Measurements from ENCODE around the gene NUTF2. TPM values are rescaled to one million over a fixed set of nuclear protein-coding genes. Genes with fewer than 3 reads are reported as not detected.

Gene NUTF2
- polyA plus RNA-seq, 3 donors, result 64.2 to 104 (median 90.3) TPM

DNA sequence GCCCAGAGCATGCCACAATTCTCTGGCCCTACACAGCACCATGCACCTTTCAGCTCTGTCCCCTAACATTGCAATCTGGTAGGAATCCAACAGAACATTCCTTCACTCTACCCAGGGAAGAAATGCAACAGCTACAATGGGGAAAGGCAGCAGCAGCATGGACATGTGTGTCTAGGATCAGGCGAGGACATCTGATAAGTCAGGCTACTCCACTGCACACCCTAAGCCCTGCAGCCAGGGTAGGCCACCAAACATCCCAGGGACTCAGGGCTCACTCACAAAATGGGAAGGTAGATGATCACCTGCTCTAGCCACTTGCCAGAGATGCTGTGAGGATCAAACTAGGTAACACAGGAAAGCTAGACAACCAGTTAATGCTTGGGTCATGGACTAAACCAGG is 45.5 kb upstream of the NUTF2 start:
- Histone ChIP-seq H3K4me1 (ENCODE audit: control insufficient read depth in 1 of 2, insufficient read depth in 2 of 2, low read length in 2 of 2) (peaks cover 20 to 28% of the 10 kb centered on the region in 2 donors), H3K4me2 (replicated peaks; ENCODE audit: extremely low read depth, low read length, poor library complexity, severe bottlenecking) (no peak overlapping the region), H3K79me2 (ENCODE audit: insufficient read depth, low read length) (peaks cover 68% of the 10 kb centered on the region), H3K9me3 (replicated peaks in 1 of 2; ENCODE audit: control insufficient read depth in 1 of 2, insufficient read depth in 1 of 2, low read length in 2 of 2) (no peaks in the 10 kb centered on the region), H4K20me1 (ENCODE audit: insufficient read depth, low read length) (peaks cover 51% of the 10 kb centered on the region), H3K36me3 (replicated peaks in 1 of 2; ENCODE audit: control insufficient read depth in 1 of 2, insufficient read depth in 2 of 2, low read length in 2 of 2) (peaks cover 31 to 64% of the 10 kb centered on the region in 2 donors), H2AFZ (ENCODE audit: insufficient read depth, low read depth, low read length, poor library complexity, severe bottlenecking) (no peak overlapping the region), H3K27me3 (ENCODE audit: control insufficient read depth in 2 of 2, insufficient read depth in 2 of 2, low read length in 2 of 2) (no peaks in the 10 kb centered on the region), H3K4me3 (replicated peaks in 1 of 3; ENCODE audit: low read depth in 2 of 3, low read length in 3 of 3) (no peak overlapping the region), H3K27ac (ENCODE audit: low read depth in 1 of 2, low read length in 2 of 2) (peak overlapping the region in 1 of 2 donors; percentile 4), H3K9ac (ENCODE audit: insufficient read depth, low read length, poor library complexity, severe bottlenecking) (no peak overlapping the region)
- Mint-ChIP-seq H3K4me1 (peaks cover 38% of the 10 kb centered on the region), H3K27me3 (ENCODE audit: low read depth in 3 of 3) (no peaks in the 10 kb centered on the region), H3K36me3 (peaks cover 47 to 73% of the 10 kb centered on the region in 2 donors), H3K4me3 (no peak overlapping the region), H3K9me3 (peaks cover 0 to 1% (median 0%) of the 10 kb centered on the region in 7 donors), H3K27ac (no peak overlapping the region)
- no peak for DNase-seq
- WGBS (ENCODE audit: insufficient coverage), result no CpG with 5 or more reads among the region's 1 CpG
- intact Hi-C loops (cut with micrococcal nuclease), result loop anchor here in 1 of 2 donors (10.0 kb wide), 1 partner anchor 136 kb away; the partner anchor contains the start of genes ACD, C16orf86, ENKD1 and PARD6A
- TF ChIP-seq, protein P1, sequence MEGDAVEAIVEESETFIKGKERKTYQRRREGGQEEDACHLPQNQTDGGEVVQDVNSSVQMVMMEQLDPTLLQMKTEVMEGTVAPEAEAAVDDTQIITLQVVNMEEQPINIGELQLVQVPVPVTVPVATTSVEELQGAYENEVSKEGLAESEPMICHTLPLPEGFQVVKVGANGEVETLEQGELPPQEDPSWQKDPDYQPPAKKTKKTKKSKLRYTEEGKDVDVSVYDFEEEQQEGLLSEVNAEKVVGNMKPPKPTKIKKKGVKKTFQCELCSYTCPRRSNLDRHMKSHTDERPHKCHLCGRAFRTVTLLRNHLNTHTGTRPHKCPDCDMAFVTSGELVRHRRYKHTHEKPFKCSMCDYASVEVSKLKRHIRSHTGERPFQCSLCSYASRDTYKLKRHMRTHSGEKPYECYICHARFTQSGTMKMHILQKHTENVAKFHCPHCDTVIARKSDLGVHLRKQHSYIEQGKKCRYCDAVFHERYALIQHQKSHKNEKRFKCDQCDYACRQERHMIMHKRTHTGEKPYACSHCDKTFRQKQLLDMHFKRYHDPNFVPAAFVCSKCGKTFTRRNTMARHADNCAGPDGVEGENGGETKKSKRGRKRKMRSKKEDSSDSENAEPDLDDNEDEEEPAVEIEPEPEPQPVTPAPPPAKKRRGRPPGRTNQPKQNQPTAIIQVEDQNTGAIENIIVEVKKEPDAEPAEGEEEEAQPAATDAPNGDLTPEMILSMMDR (IDR thresholded peaks at IDR 0.05), result no peak

DNA sequence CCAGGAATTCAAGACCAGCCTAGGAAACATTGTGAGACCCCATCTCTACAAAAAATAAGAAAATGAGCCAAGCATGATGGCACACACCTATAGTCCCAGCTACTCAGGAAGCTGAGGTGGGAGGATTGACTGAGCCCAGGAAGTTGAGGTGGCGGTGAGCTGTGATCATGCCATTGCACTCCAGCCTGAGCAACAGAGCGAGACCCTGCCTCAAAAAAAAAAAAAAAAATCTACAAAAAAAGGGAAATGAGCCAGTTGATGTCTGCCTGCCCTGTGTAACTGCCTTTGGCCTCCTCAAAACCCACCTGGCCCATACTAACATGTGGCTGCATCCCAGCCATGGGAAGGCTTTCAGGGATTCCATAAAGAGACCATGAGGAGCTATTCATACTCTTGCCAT is 44.9 kb upstream of the NUTF2 start:
- Histone ChIP-seq H3K79me2 (ENCODE audit: insufficient read depth, low read length) (peaks cover 63% of the 10 kb centered on the region), H3K4me1 (ENCODE audit: control insufficient read depth in 1 of 2, insufficient read depth in 2 of 2, low read length in 2 of 2) (peaks cover 20 to 29% of the 10 kb centered on the region in 2 donors), H3K4me3 (replicated peaks in 1 of 3; ENCODE audit: low read depth in 2 of 3, low read length in 3 of 3) (no peak overlapping the region), H2AFZ (ENCODE audit: insufficient read depth, low read depth, low read length, poor library complexity, severe bottlenecking) (no peak overlapping the region), H3K9me3 (replicated peaks in 1 of 2; ENCODE audit: control insufficient read depth in 1 of 2, insufficient read depth in 1 of 2, low read length in 2 of 2) (no peaks in the 10 kb centered on the region), H3K9ac (ENCODE audit: insufficient read depth, low read length, poor library complexity, severe bottlenecking) (no peak overlapping the region), H3K4me2 (replicated peaks; ENCODE audit: extremely low read depth, low read length, poor library complexity, severe bottlenecking) (no peak overlapping the region), H3K36me3 (replicated peaks in 1 of 2; ENCODE audit: control insufficient read depth in 1 of 2, insufficient read depth in 2 of 2, low read length in 2 of 2) (peaks cover 30 to 58% of the 10 kb centered on the region in 2 donors), H4K20me1 (ENCODE audit: insufficient read depth, low read length) (peaks cover 44% of the 10 kb centered on the region), H3K27ac (ENCODE audit: low read depth in 1 of 2, low read length in 2 of 2) (no peak overlapping the region), H3K27me3 (ENCODE audit: control insufficient read depth in 2 of 2, insufficient read depth in 2 of 2, low read length in 2 of 2) (no peaks in the 10 kb centered on the region)
- DNase-seq, result no peak
- Mint-ChIP-seq H3K27ac (peak overlapping the region in 2 of 7 donors; percentile 42 to 46), H3K9me3 (peaks cover 0 to under 1% (median 0%) of the 10 kb centered on the region in 7 donors), H3K4me3 (no peak overlapping the region), H3K4me1 (peaks cover 37% of the 10 kb centered on the region), H3K36me3 (peaks cover 42 to 69% of the 10 kb centered on the region in 2 donors), H3K27me3 (ENCODE audit: low read depth in 3 of 3) (no peaks in the 10 kb centered on the region)
- TF ChIP-seq, protein P1 (IDR thresholded peaks at IDR 0.05), result no peak
- WGBS (ENCODE audit: insufficient coverage), result no CpG with 5 or more reads among the region's 2 CpGs
- intact Hi-C loops (cut with micrococcal nuclease), result loop anchor here in 1 of 2 donors (10.0 kb wide), 1 partner anchor 137 kb away; the partner anchor contains the start of genes ACD, C16orf86, ENKD1 and PARD6A
